ENCODE data around the gene ZBTB34.

ZBTB34 gene

DNA sequence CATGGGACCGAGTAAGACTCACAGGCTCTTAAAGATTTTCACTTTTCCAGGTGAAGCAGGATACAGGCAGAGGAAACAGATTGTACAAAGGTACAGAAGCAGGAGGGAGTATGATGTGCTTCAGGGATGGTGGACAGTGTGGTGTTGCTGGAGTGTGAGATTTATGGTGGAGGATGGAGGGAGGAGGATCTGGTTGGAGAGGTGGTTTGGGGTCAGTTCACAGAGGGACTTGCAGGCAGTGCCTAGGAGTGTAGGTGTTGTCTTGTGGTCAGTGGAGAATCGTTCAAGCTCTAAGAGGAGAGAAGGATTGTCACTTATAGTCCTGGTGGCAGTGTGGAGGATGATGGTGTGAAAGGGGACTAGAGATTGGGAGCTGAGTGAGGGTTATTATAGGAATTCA is 65.9 kb downstream of the ZBTB34 start (continued):
- TF ChIP-seq, protein P1, sequence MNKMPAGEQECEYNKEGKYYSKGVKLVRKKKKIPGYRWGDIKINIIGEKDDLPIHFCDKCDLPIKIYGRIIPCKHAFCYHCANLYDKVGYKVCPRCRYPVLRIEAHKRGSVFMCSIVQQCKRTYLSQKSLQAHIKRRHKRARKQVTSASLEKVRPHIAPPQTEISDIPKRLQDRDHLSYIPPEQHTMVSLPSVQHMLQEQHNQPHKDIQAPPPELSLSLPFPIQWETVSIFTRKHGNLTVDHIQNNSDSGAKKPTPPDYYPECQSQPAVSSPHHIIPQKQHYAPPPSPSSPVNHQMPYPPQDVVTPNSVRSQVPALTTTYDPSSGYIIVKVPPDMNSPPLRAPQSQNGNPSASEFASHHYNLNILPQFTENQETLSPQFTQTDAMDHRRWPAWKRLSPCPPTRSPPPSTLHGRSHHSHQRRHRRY (tag by site-specific recombination; IDR thresholded peaks at IDR 0.05) = no peak
- TF ChIP-seq HOXC10 (CRISPR knock-in tag; IDR thresholded peaks at IDR 0.05) = no peak
- no peak for TF ChIP-seq ZNF670 (tag by site-specific recombination; IDR thresholded peaks at IDR 0.05; ENCODE audit: low read depth)

DNA sequence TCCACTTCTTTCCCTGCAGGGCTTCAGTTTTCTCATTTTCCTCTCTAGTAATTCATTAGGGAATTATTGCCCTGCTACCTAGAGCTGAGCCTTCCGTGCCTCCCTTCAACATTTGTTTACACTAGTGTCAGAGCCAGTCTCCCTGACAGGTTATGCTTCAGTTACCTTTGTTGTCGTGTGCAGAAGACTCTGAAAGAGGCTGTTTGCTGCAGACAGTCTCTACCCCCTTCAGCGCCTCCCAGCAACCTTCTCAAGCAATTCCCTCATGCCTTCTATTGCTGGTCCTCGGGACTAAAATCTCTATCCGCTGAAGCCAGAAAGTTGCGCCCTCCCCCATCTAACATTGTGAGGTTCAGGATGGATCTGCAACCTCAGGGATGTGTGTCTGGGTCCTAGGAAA is 67.0 kb downstream of the ZBTB34 start:
- CTCF ChIA-PET = interaction anchor here (0.6 to 2.5 kb wide), 5 partner anchors 10 to 271 kb away, joined by 3 to 9 read pairs (median 4); no protein-coding TSS in a partner anchor
- POLR2A ChIA-PET = interaction anchor here (0.6 kb wide), 1 partner anchor 113 kb away, joined by 3 read pairs; no protein-coding TSS in a partner anchor
- peaks cover 3% of the 10 kb centered on the region; the same call in 1 of the 2 replicates for H3K4me1 ChIP-seq (ENCODE audit: control insufficient read depth, insufficient read depth, low read length)
- TF ChIP-seq GLIS1 (tag by site-specific recombination; IDR thresholded peaks at IDR 0.05) (peak; percentile 48; the same call in 1 of the 2 replicates), ZNF792 (tag by site-specific recombination; IDR thresholded peaks at IDR 0.05) (no peak), ZNF404 (tag by site-specific recombination; IDR thresholded peaks at IDR 0.05) (no peak), HOXA7 (CRISPR knock-in tag; IDR thresholded peaks at IDR 0.05; ENCODE audit: borderline replicate concordance) (no peak), ZNF19 (tag by site-specific recombination; IDR thresholded peaks at IDR 0.05; ENCODE audit: low read depth) (no peak), TRIM28 (IDR thresholded peaks at IDR 0.05; ENCODE audit: borderline replicate concordance, low read length) (0 out of 2 replicates have a peak, but pooled peaks have one; percentile 24), ZNF175 (tag by site-specific recombination; IDR thresholded peaks at IDR 0.05) (no peak), RBAK (tag by site-specific recombination; IDR thresholded peaks at IDR 0.05) (no peak), KLF8 (tag by site-specific recombination; IDR thresholded peaks at IDR 0.05) (no peak), ZNF768 (tag by site-specific recombination; IDR thresholded peaks at IDR 0.05) (no peak), YY2 (tag by site-specific recombination; IDR thresholded peaks at IDR 0.05) (no peak), ZNF239 (tag by site-specific recombination; IDR thresholded peaks at IDR 0.05) (no peak), ZIC2 (tag by site-specific recombination; IDR thresholded peaks at IDR 0.05) (no peak), ZNF426 (tag by site-specific recombination; IDR thresholded peaks at IDR 0.05) (no peak), ZSCAN16 (tag by site-specific recombination; IDR thresholded peaks at IDR 0.05) (no peak), IKZF3 (tag by site-specific recombination; IDR thresholded peaks at IDR 0.05) (no peak), ZSCAN30 (tag by site-specific recombination; IDR thresholded peaks at IDR 0.05) (no peak), ZNF174 (tag by site-specific recombination; IDR thresholded peaks at IDR 0.05) (no peak), ZNF394 (tag by site-specific recombination; IDR thresholded peaks at IDR 0.05; ENCODE audit: borderline replicate concordance) (no peak), ZFP69B (tag by site-specific recombination; IDR thresholded peaks at IDR 0.05) (no peak), ZNF132 (tag by site-specific recombination; IDR thresholded peaks at IDR 0.05; ENCODE audit: borderline replicate concordance) (no peak)
- TF ChIP-seq, protein P2, sequence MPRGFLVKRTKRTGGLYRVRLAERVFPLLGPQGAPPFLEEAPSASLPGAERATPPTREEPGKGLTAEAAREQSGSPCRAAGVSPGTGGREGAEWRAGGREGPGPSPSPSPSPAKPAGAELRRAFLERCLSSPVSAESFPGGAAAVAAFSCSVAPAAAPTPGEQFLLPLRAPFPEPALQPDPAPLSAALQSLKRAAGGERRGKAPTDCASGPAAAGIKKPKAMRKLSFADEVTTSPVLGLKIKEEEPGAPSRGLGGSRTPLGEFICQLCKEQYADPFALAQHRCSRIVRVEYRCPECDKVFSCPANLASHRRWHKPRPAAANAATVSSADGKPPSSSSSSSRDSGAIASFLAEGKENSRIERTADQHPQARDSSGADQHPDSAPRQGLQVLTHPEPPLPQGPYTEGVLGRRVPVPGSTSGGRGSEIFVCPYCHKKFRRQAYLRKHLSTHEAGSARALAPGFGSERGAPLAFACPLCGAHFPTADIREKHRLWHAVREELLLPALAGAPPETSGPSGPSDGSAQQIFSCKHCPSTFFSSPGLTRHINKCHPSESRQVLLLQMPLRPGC (tag by site-specific recombination; IDR thresholded peaks at IDR 0.05) = no peak
- TF ChIP-seq, protein P3, sequence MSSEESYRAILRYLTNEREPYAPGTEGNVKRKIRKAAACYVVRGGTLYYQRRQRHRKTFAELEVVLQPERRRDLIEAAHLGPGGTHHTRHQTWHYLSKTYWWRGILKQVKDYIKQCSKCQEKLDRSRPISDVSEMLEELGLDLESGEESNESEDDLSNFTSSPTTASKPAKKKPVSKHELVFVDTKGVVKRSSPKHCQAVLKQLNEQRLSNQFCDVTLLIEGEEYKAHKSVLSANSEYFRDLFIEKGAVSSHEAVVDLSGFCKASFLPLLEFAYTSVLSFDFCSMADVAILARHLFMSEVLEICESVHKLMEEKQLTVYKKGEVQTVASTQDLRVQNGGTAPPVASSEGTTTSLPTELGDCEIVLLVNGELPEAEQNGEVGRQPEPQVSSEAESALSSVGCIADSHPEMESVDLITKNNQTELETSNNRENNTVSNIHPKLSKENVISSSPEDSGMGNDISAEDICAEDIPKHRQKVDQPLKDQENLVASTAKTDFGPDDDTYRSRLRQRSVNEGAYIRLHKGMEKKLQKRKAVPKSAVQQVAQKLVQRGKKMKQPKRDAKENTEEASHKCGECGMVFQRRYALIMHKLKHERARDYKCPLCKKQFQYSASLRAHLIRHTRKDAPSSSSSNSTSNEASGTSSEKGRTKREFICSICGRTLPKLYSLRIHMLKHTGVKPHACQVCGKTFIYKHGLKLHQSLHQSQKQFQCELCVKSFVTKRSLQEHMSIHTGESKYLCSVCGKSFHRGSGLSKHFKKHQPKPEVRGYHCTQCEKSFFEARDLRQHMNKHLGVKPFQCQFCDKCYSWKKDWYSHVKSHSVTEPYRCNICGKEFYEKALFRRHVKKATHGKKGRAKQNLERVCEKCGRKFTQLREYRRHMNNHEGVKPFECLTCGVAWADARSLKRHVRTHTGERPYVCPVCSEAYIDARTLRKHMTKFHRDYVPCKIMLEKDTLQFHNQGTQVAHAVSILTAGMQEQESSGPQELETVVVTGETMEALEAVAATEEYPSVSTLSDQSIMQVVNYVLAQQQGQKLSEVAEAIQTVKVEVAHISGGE (tag by site-specific recombination; conservative IDR thresholded peaks at IDR 0.05; ENCODE audit: low read depth) = no peak
- TF ChIP-seq, protein P4, sequence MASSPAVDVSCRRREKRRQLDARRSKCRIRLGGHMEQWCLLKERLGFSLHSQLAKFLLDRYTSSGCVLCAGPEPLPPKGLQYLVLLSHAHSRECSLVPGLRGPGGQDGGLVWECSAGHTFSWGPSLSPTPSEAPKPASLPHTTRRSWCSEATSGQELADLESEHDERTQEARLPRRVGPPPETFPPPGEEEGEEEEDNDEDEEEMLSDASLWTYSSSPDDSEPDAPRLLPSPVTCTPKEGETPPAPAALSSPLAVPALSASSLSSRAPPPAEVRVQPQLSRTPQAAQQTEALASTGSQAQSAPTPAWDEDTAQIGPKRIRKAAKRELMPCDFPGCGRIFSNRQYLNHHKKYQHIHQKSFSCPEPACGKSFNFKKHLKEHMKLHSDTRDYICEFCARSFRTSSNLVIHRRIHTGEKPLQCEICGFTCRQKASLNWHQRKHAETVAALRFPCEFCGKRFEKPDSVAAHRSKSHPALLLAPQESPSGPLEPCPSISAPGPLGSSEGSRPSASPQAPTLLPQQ (tag by site-specific recombination; IDR thresholded peaks at IDR 0.05) = no peak
- TF ChIP-seq, protein P1 (tag by site-specific recombination; IDR thresholded peaks at IDR 0.05) = no peak
- TF ChIP-seq, protein P5, sequence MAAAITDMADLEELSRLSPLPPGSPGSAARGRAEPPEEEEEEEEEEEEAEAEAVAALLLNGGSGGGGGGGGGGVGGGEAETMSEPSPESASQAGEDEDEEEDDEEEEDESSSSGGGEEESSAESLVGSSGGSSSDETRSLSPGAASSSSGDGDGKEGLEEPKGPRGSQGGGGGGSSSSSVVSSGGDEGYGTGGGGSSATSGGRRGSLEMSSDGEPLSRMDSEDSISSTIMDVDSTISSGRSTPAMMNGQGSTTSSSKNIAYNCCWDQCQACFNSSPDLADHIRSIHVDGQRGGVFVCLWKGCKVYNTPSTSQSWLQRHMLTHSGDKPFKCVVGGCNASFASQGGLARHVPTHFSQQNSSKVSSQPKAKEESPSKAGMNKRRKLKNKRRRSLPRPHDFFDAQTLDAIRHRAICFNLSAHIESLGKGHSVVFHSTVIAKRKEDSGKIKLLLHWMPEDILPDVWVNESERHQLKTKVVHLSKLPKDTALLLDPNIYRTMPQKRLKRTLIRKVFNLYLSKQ (tag by site-specific recombination; IDR thresholded peaks at IDR 0.05; ENCODE audit: borderline replicate concordance) = no peak

More for the DNA sequence above, 67.0 kb downstream of the ZBTB34 start:
- H3K36me3 ChIP-seq (ENCODE audit: control insufficient read depth in 2 of 2, insufficient read depth in 1 of 2, low read length in 2 of 2) = no peaks in the 10 kb centered on the region
- no peak overlapping the region for H3K27ac ChIP-seq (ENCODE audit: extremely low read depth, low read depth, low read length)
- no peak overlapping the region for H3K4me3 ChIP-seq (ENCODE audit: low read depth, low read length)
- no peaks in the 10 kb centered on the region for H3K9me3 ChIP-seq (ENCODE audit: control insufficient read depth, insufficient read depth, low read depth, low read length)

Data from HEK293 (cell line).